Astrocyte of the cerebellum (primary cell): Measurements from ENCODE around the gene CCT8.

Source experiments
- DNase-seq: peaks from one replicate; pipeline ENCODE4 v3.0.0-alpha.2; 2011; ENCODE audit warnings: low read depth
- H3K4me3 ChIP-seq: 2 replicates; pipeline ENCODE4 v1.5.1; 2011; ENCODE audit warnings: mild to moderate bottlenecking, low read depth, low read length, moderate library complexity
- in situ Hi-C: cut with HindIII; loops from 2 replicates; pipeline ENCODE4 v1.10.0; 2017; ENCODE audit warnings: low sequenced_read_pairs
- TF ChIP-seq, protein P1 (sequence below): IDR thresholded peaks from 2 replicates; pipeline ENCODE4 v1.5.1; 2012; ENCODE audit warnings: low read length, low read depth, moderate library complexity, mild to moderate bottlenecking; ENCODE audit errors: missing control alignments

Gene CCT8

DNA sequence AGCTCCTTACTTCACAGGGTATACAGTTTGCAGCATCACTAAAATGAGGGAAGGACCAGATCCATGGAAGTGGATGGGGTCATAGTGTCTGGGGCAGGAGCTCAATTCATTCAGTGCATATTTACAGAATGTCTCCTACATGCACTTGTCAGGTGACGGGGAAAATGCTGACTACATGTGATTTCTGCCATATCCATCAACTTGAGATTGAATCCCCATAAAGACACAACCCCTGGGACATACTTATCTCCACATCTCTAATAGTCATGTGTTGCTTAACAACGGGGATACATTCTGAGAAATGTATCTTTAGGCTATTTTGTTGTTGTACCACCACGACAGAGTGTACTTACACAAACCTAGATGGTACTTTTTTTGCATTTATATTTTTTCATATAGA is 66.3 kb downstream of the CCT8 start:
- H3K4me3 ChIP-seq, result no peak overlapping the region
- TF ChIP-seq, protein P1, sequence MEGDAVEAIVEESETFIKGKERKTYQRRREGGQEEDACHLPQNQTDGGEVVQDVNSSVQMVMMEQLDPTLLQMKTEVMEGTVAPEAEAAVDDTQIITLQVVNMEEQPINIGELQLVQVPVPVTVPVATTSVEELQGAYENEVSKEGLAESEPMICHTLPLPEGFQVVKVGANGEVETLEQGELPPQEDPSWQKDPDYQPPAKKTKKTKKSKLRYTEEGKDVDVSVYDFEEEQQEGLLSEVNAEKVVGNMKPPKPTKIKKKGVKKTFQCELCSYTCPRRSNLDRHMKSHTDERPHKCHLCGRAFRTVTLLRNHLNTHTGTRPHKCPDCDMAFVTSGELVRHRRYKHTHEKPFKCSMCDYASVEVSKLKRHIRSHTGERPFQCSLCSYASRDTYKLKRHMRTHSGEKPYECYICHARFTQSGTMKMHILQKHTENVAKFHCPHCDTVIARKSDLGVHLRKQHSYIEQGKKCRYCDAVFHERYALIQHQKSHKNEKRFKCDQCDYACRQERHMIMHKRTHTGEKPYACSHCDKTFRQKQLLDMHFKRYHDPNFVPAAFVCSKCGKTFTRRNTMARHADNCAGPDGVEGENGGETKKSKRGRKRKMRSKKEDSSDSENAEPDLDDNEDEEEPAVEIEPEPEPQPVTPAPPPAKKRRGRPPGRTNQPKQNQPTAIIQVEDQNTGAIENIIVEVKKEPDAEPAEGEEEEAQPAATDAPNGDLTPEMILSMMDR, result no peak
- in situ Hi-C loops, result no loop called here
- no peak for DNase-seq
